Endodermal cell (in vitro differentiated cells): ENCODE data around the gene LNPEP. TPM values are rescaled to one million over a fixed set of nuclear protein-coding genes. Genes with fewer than 3 reads are reported as not detected.

ENCODE experiments used
- DNase-seq: peaks from one replicate; pipeline ENCODE4 v3.0.0-alpha.2; 2017
- H3K27ac ChIP-seq: 2 replicates; pipeline ENCODE4 v1.5.1; 2013; ENCODE audit warnings: mild to moderate bottlenecking, low read depth, low read length, moderate library complexity
- H3K27me3 ChIP-seq: 2 replicates; pipeline ENCODE4 v1.6.1; 2013; ENCODE audit warnings: mild to moderate bottlenecking, low read length, moderate library complexity; ENCODE audit not compliant: insufficient read depth, control insufficient read depth, poor library complexity, severe bottlenecking
- H3K36me3 ChIP-seq: 2 replicates; pipeline ENCODE4 v1.7.0; 2013; ENCODE audit warnings: mild to moderate bottlenecking, low read length, moderate library complexity; ENCODE audit not compliant: control insufficient read depth, insufficient read depth
- H3K4me1 ChIP-seq: one replicate; pipeline ENCODE4 v1.7.0; 2013; ENCODE audit warnings: low read length; ENCODE audit not compliant: control insufficient read depth, insufficient read depth
- H3K4me3 ChIP-seq: 2 replicates; pipeline ENCODE4 v1.5.1; 2013; ENCODE audit warnings: mild to moderate bottlenecking, low read length, moderate library complexity
- H3K9ac ChIP-seq: 2 replicates; pipeline ENCODE4 v1.6.1; 2013; ENCODE audit warnings: mild to moderate bottlenecking, low read length, moderate library complexity; ENCODE audit not compliant: poor library complexity, severe bottlenecking; ENCODE audit errors: extremely low read depth
- H3K9me3 ChIP-seq: 2 replicates; pipeline ENCODE4 v1.6.1; 2013; ENCODE audit warnings: mild to moderate bottlenecking, low read length, moderate library complexity; ENCODE audit not compliant: control insufficient read depth
- H3K27ac Mint-ChIP-seq: 2 replicates; pipeline ENCODE4 v1.8.0; 2020; ENCODE audit warnings: mixed read lengths
- H3K27me3 Mint-ChIP-seq: 2 replicates; pipeline ENCODE4 v1.8.0; 2021; ENCODE audit warnings: mild to moderate bottlenecking, mixed read lengths; ENCODE audit not compliant: insufficient read depth
- H3K36me3 Mint-ChIP-seq: 2 replicates; pipeline ENCODE4 v1.8.0; 2020; ENCODE audit warnings: low read depth, mixed read lengths
- H3K4me1 Mint-ChIP-seq: 2 replicates; pipeline ENCODE4 v1.8.0; 2020; ENCODE audit warnings: mixed read lengths
- H3K4me3 Mint-ChIP-seq: 2 replicates; pipeline ENCODE4 v1.8.0; 2020; ENCODE audit warnings: mild to moderate bottlenecking, moderate library complexity, mixed read lengths
- H3K9me3 Mint-ChIP-seq: 2 replicates; pipeline ENCODE4 v1.8.0; 2020; ENCODE audit warnings: mild to moderate bottlenecking, mixed read lengths
- CTCF ChIP-seq: fragments of 200-600 bp; sonication (generic); conservative IDR thresholded peaks from 2 replicates; pipeline ENCODE4 v1.5.0; 2021; ENCODE audit warnings: antibody characterized with exemption, mild to moderate bottlenecking
- WGBS, 2 experiments: methylation state at CpG; one replicate each; pipeline versions ENCODE4 v1.1.5 to v1.1.7; 2013; ENCODE audit warnings: missing lambda C conversion rate in 2 of 2, mixed read lengths in 1 of 2; ENCODE audit not compliant: insufficient coverage in 1 of 2, insufficient read length in 1 of 2; 5-methylcytosine and 5-hydroxymethylcytosine counted together
- total RNA-seq, 2 donors: library from RNA; stranded (reverse); fragmentation: NEBNext Ultra II Directional in 1 of 2; extraction: Animal tissue kit (Norgen Biotek cat#: 25700) in 1 of 2; gene quantifications; 2 replicates in 1 of 2; 3 replicates in 1 of 2; pipeline ENCODE4 v1.2.1, GENCODE V29; 2021

LNPEP gene
- total RNA-seq, 2 donors from 2014 or later = 11.2 to 12.3 TPM

- no peaks in the 10 kb centered on the region for H3K9me3 ChIP-seq
- no peak overlapping the region for H3K4me3 ChIP-seq
- H3K4me1 ChIP-seq = no peaks in the 10 kb centered on the region
- H3K27me3 ChIP-seq = no peaks in the 10 kb centered on the region
- H3K27ac ChIP-seq = no peak overlapping the region
- Mint-ChIP-seq H3K27ac (no peak overlapping the region), H3K36me3 (no peaks in the 10 kb centered on the region), H3K27me3 (no peaks in the 10 kb centered on the region), H3K9me3 (no peaks in the 10 kb centered on the region), H3K4me3 (no peak overlapping the region), H3K4me1 (peaks cover 1% of the 10 kb centered on the region)
- H3K9ac ChIP-seq = no peak overlapping the region
- no peak for DNase-seq
- H3K36me3 ChIP-seq = peaks cover 26% of the 10 kb centered on the region
- WGBS, 2 experiments = 92 to 96% methylated on average over 2 of the region's 2 CpGs
- TF ChIP-seq CTCF = no peak
Measured at GRCh38 chr5:97004423-97005060, 68.7 kb downstream of the LNPEP start.

- WGBS, 2 experiments = 80% methylated on average over 3 of the region's 3 CpGs; no CpG with 5 or more reads in 1 of the 2 experiments
Measured at GRCh38 chr5:97006454-97007060, 70.7 kb downstream of the LNPEP start.

GRCh38 chr5:97009212-97009898 is 73.5 kb downstream of the LNPEP start:
- WGBS, 2 experiments = 90 to 97% methylated on average over 2 to 3 of the region's 3 CpGs
- no peak overlapping the region for H3K4me3 Mint-ChIP-seq
- H3K27ac Mint-ChIP-seq = no peak overlapping the region
- no peaks in the 10 kb centered on the region for H3K27me3 ChIP-seq
- no peak overlapping the region for H3K4me3 ChIP-seq
- no peaks in the 10 kb centered on the region for H3K27me3 Mint-ChIP-seq
- no peaks in the 10 kb centered on the region for H3K36me3 Mint-ChIP-seq
- H3K9me3 Mint-ChIP-seq = no peaks in the 10 kb centered on the region
- H3K36me3 ChIP-seq = peaks cover 23% of the 10 kb centered on the region
- H3K4me1 ChIP-seq = no peaks in the 10 kb centered on the region
- peaks cover 5% of the 10 kb centered on the region for H3K4me1 Mint-ChIP-seq
- H3K9me3 ChIP-seq = no peaks in the 10 kb centered on the region
- TF ChIP-seq CTCF = no peak
- no peak for DNase-seq
- no peak overlapping the region for H3K27ac ChIP-seq
- H3K9ac ChIP-seq = no peak overlapping the region

More at GRCh38 chr5:97006454-97007060, 70.7 kb downstream of the LNPEP start:
- no peak overlapping the region for H3K4me3 Mint-ChIP-seq
- H3K4me1 ChIP-seq = no peaks in the 10 kb centered on the region
- no peaks in the 10 kb centered on the region for H3K27me3 Mint-ChIP-seq
- no peaks in the 10 kb centered on the region for H3K9me3 ChIP-seq
- TF ChIP-seq CTCF = no peak
- H3K27ac Mint-ChIP-seq = no peak overlapping the region
- DNase-seq = no peak
- H3K27me3 ChIP-seq = no peaks in the 10 kb centered on the region
- no peaks in the 10 kb centered on the region for H3K9me3 Mint-ChIP-seq
- no peaks in the 10 kb centered on the region for H3K36me3 Mint-ChIP-seq
- H3K4me3 ChIP-seq = no peak overlapping the region
- no peak overlapping the region for H3K27ac ChIP-seq
- no peaks in the 10 kb centered on the region for H3K4me1 Mint-ChIP-seq
- no peak overlapping the region for H3K9ac ChIP-seq
- H3K36me3 ChIP-seq = peaks cover 26% of the 10 kb centered on the region
